H1 (cell line): ENCODE results near the gene ELP4. TPM values are rescaled to one million over a fixed set of nuclear protein-coding genes. Genes with fewer than 3 reads are reported as not detected.

ENCODE experiments used
- BRCA1 ChIP-seq: IDR thresholded peaks from 2 replicates; pipeline ENCODE4 v1.6.1; 2012; ENCODE audit warnings: low read depth, low read length, improper control_type of control experiment
- CEBPB ChIP-seq: IDR thresholded peaks from 2 replicates; pipeline ENCODE4 v1.6.1; 2012; ENCODE audit warnings: low read depth, low read length
- CREB1 ChIP-seq: IDR thresholded peaks from 2 replicates; pipeline ENCODE4 v1.6.1; 2012; ENCODE audit warnings: inconsistent platforms
- EZH2 ChIP-seq: fragments of 200-600 bp; sonication (generic); IDR thresholded peaks from 2 replicates; pipeline ENCODE4 v1.7.1; 2012; ENCODE audit warnings: low read depth, mild to moderate bottlenecking, moderate library complexity, low read length, inconsistent platforms; ENCODE audit not compliant: severe bottlenecking
- NRF1 ChIP-seq: IDR thresholded peaks from 2 replicates; pipeline ENCODE4 v1.6.1; 2011; ENCODE audit warnings: mild to moderate bottlenecking, low read depth, low read length, improper control_type of control experiment
- RFX5 ChIP-seq: IDR thresholded peaks from 2 replicates; pipeline ENCODE4 v1.6.1; 2011; ENCODE audit warnings: low read depth, low read length, improper control_type of control experiment, borderline replicate concordance
- TAF1 ChIP-seq: IDR thresholded peaks from 2 replicates; pipeline ENCODE4 v1.6.1; 2011; ENCODE audit warnings: mild to moderate bottlenecking, low read depth, low read length
- USF2 ChIP-seq: IDR thresholded peaks from 2 replicates; pipeline ENCODE4 v1.6.1; 2011; ENCODE audit warnings: low read length, improper control_type of control experiment
- YY1 ChIP-seq: IDR thresholded peaks from 2 replicates; pipeline ENCODE4 v1.6.1; 2011; ENCODE audit warnings: low read depth, mild to moderate bottlenecking, low read length
- ZNF274 ChIP-seq: IDR thresholded peaks from 2 replicates; pipeline ENCODE4 v1.7.0; 2012; ENCODE audit warnings: low read length, borderline replicate concordance; ENCODE audit errors: extremely low read depth
- polyA plus RNA-seq, 7 experiments: library from polyadenylated mRNA; depleted of rRNA in 3 of 7; stranded (reverse) in 5 of 7; unstranded in 2 of 7; fragments of >200 nt in 5 of 7; fragments of 200-250 nt in 2 of 7; gene quantifications; 1 replicate in 5 of 7; 2 replicates in 1 of 7; 4 replicates in 1 of 7; pipeline versions ENCODE4 v1.2.1 to v1.2.3, GENCODE V29; 2011 to 2013; ENCODE audit warnings: missing spikeins in 2 of 7, mixed read lengths in 2 of 7
- total RNA-seq: library from RNA; stranded (reverse); fragmentation: NEBNext Ultra II Directional; extraction: Animal tissue kit (Norgen Biotek cat#: 25700); gene quantifications from 2 replicates; pipeline ENCODE4 v1.2.1, GENCODE V29; 2021

The ELP4 gene
- total and polyA plus RNA-seq, 2 of the 8 experiments (the other 6 are each of a cell fraction or from before 2014, with no cell fraction given), result 14.0 to 18.6 TPM

GRCh38 chr11:31657091-31657490 lies 147.5 kb downstream of the ELP4 start (continued):
- no peak for TF ChIP-seq USF2
- TF ChIP-seq CEBPB, result no peak
- no peak for TF ChIP-seq ZNF274
- no peak for TF ChIP-seq EZH2
- TF ChIP-seq TAF1, result no peak
- no peak for TF ChIP-seq RFX5
- no peak for TF ChIP-seq BRCA1
- no peak for TF ChIP-seq YY1
- no peak for TF ChIP-seq NRF1
- TF ChIP-seq CREB1, result no peak
- TF ChIP-seq, all 59 proteins: peak for 0
